GM18511 (cell line): ENCODE data around the gene HOXA6.

Experiments used
- ATAC-seq: cut with Tn5 transposase; IDR thresholded peaks from one replicate; pipeline ENCODE4 v1.9.1; 2021; ENCODE audit warnings: mild to moderate bottlenecking, moderate library complexity; ENCODE audit not compliant: unreplicated experiment

Gene HOXA6

GRCh38 chr7:27152816-27153442 lies 5.4 kb upstream of the HOXA6 start:
- no peak for ATAC-seq

DNA sequence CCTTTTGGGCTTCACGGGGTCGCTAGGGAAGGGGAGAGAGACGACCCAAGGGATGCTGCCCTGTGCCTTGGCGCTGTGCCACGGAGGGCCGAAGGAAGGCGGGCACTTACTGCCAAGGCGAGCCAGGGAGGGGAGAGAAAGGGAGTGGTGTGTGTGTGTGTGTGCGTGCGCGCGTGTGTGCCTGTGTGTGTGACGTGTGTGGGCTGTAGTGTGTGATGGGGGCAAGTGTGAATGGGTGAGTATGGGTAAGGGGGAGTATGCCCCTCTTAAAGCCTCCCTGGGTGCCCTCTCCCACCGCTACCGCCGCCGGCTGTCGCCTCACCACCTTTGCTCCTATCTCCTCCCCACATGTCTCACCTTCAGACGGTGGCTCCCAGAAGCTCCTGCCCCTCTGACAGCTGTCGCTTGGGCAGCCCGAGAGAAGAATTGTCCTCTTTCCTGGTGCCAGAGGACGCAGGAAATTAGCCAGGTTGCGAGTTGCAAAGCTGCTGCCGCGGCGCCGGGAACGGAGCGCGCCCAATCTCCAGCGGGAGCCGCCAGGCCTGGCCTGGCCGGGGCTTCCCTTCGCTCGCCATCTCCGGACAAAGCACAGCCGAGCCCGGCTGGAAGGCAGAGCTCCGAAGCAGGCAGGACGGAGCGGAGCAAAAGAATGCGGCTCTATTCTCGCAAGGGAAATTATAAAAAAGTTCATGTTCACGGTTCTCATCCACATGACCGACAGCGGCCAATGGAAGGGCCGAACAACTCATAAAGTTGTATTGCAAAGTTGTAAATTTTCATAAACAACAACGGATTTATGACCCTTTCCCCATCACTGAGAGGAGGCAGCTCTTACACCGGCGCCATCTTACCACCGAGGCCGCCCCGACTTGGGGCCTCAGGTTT lies 4.6 kb upstream of the HOXA6 start, which contains the start of gene HOXA3:
Gene HOXA3 (minus strand): TSS at position 653 of the 885 bp plus-strand sequence. CDS start 41,943 bp downstream, outside the sequence.
- ATAC-seq = no peak

DNA sequence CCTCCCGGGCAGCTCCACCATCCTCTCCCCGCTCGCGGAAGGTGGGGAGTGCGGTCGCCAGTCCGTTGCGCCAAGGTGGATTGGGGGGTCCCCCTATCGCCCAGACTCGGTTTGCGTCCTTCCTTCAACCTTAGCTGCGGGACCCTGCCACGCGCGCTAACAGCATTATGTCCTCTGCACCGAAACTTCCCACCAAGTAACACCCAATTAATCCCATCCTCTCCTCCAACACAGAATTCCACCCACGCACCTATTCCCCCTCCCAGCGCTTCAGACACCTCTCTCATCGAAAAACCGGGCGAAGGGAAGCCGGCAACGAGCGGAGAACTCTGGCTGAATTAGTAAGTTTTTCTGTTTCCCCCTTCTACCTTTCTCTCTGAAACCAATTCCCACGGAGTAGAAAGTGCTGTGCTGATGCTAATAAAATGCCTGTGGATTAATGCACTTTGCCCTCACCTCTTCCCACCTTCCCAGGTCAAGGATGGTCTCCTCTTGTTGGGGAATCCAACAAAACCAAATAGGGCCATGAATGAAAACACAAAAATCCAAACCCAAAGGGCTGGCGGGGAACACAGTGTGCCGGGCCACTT lies 3.9 kb upstream of the HOXA6 start:
- no peak for ATAC-seq

- ATAC-seq = peak; percentile 82
These were observed 3.2 kb upstream of the HOXA6 start for GRCh38 chr7:27150568-27151340.

DNA sequence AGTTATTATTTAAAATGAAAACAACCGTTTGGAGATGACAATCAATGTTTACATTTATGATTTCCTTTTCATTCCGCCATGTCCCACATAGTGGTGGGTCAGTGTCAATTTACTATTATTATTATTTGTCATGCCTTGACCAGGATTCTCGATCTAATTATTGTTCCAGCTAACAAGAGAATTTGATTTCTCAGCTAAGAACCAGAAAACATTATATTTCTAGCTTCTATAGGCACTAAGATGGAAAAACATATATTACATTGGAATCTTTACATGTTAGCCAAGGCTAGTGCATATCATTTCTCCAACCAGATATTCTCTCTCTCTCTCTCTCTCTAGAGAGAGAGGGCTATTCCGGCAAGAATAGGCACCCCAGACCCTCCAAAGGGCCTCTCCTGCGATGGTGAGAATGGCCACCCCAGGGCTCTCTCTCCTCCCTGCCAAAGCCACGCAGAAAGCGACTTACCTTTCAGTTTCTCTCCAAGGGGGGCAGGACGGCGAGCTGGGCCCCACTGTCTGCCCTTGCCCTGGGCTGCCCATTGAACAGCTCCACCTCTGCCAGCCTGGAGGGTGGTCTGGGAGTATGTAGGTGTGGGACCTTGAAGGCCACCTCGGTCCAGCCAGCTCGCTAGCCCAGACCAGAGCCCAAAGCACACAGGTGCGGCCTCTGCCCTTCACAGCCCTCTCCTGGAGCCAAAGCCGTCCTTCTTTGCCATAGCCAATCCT lies 2.4 kb upstream of the HOXA6 start:
- peak; percentile 11 for ATAC-seq

DNA sequence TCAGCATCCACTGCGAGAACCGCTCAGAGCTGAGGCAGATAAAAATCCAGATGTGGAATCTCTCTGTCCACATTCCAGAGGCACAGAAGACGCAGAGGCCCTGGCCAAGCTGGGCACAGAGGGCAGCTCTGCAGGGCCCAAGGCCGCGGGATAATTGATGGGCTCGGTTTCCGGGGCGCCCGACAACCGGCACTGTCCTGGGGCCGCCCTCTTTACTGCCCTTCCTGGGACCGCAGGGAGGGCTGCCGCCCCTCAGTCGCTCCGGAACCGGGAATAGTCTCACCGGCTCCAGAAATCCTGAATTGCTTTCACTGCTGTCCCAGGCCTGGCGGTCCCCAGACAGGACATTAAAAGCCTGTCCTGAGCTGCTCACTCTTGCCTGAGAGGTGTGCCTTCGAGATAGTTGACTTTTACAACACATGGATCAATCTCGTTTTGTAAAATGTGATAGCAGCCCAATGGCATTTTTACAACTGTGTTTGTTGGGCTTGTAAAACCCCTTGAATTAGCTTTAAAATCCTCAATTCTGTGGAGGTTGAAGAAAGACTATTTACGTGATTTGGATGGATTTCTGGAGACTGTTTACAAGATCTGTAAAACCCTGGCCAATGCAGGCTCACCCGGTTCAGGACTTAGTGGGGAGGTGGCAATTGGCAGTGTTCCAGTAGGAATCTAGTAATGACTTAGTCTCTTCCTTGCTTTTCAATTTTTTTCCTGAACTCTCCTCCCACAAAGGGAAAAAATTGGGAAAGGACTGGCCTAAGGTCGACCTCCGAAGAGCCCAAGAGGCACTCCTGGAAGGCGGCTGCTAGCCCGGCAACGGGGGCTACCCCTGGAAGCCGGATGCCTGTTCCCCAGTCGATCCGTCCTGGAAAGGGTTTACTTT lies 1.4 kb upstream of the HOXA6 start:
- ATAC-seq = no peak

DNA sequence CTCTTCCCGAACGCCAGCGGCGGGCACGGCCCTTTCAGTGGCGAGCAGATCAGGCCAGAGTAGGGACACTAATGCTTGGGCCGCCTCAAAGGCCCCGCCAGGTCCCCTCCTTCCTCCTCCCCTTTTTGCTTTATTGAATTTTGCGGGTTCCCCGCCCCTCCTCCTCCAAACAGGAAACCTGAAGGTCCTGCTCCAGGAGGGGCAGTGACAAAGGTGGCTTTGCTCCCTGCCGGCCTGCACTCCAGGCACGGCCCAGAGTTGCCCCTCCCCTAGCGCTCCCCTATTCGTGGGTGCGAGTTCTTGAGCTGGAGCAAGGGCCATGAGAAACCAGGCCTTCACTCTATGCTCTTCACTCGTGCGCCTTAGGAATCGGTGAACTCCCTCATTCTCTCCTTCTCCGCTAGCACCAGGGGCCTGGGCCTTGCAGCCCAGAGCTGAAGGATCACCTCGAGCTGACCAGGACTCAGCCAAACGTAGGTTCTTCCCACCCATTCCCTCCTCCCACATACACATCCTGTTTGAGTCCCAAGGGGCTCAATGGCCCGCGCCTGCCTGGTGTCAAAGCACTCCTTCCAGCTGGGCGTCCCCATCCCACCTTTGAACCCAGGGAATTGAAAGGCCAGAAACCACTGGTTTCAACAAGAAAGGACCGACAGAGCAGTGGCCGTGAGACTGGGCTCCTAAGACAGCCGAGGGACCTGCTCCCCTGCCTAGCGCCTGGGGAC lies 619 bp upstream of the HOXA6 start:
- no peak for ATAC-seq

DNA sequence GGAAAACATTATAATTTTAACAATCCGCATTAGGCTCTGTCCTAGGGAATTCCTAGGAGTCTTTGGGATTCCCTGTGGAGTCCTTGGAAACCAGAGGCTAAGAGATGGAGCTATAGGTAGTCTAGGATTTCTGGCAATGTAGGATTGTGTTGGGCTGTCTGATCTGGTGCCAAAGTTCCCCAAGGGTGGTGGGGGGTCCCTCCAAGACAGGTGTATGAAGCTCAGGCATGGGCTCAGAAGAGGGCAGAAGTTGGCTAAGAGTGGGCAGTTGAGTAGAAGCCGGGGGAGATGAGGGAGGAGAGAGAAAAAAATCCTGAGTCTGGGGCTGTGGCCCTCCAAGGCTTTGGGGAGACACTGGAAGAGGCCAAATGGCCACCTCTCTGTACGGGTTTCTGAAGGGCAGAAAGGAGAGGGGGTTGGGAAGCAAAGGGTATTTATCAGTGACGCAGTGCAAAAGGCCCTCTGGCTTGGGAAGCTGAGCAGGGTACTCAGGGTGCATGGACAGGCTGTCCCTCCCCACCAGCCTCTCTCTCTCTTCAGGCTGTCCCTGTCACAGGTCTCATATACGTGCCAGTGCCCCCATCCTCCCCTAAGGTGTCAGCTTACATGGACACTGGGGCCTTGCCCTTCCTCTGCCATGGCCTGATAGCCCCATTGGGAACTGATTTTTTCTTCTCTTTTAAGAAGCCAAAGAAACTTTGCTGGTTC lies 929 bp downstream of the HOXA6 start:
- ATAC-seq = no peak

DNA sequence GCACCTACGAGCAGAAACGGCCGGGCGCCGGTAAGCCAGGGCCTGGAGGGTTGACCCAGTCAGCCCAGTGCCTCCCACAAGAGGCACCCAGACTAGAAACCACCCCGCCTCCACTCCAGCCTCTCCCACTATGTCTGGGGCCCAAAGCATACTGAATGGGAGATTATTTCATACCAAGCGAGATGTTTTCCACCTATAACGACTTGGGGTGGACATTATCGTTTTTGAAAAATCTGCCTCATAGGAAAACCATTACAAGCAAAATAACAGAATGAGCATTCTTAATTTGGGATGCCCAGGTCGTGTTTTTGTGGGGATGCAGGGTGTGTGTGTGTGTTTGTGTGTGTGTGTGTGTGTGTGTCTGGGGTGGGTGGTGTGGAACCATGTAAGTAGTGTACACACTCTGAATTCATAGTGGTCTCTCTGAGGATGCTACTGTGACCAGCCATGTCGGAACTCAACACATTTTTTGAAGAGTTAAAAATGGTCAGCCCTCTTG lies 1.6 kb downstream of the HOXA6 start:
- ATAC-seq = no peak

DNA sequence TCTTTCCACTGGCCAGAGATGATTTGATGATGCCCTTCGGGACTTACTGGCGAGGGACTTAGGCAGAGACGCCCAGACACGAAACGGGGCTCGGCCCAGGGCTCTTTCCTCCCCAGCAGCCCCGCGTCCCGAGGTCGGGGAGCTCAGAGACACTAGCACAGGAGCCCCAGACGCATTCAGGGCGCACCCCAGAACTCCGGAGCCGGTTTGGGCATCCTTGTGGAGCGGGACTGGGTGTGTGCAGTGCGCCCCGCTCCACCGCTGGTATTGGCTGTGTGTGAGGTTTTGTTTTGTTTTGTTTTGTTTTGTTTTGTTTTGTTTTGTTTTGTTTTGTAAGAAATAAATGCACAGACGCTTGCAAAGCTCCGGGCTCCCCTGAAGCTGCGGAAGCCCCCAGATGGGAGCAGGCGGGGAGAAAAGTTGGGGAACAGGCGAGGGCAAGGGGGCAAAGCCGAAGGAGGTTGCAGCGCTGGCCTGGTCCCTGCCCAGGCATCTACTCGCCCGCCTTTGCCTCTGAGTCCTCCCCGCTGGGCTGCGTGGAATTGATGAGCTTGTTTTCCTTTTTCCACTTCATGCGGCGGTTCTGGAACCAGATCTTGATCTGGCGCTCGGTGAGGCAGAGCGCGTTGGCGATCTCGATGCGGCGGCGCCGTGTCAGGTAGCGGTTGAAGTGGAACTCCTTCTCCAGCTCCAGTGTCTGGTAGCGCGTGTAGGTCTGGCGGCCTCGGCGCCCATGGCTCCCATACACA lies 2.2 kb downstream of the HOXA6 start:
- no peak for ATAC-seq

DNA sequence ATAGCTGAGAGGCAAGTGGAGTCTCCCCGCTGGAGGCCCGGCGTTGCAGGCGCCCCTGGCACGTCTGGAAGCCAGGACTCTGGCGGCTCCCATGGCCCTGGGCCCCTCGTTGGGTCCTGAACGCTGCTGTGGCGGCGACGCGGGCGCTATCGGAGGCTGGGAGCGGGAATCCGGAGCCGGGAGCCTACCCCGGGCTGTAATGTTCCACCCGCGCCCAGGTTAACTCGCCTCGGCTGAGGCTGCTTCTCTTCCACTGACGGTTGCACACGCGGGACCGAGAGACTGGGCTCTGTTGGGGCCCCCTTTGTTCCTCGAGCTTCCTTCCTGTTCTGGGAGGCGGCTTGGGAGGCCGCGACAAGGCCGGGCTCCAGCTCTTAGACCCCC lies 2.8 kb downstream of the HOXA6 start:
- ATAC-seq = no peak

DNA sequence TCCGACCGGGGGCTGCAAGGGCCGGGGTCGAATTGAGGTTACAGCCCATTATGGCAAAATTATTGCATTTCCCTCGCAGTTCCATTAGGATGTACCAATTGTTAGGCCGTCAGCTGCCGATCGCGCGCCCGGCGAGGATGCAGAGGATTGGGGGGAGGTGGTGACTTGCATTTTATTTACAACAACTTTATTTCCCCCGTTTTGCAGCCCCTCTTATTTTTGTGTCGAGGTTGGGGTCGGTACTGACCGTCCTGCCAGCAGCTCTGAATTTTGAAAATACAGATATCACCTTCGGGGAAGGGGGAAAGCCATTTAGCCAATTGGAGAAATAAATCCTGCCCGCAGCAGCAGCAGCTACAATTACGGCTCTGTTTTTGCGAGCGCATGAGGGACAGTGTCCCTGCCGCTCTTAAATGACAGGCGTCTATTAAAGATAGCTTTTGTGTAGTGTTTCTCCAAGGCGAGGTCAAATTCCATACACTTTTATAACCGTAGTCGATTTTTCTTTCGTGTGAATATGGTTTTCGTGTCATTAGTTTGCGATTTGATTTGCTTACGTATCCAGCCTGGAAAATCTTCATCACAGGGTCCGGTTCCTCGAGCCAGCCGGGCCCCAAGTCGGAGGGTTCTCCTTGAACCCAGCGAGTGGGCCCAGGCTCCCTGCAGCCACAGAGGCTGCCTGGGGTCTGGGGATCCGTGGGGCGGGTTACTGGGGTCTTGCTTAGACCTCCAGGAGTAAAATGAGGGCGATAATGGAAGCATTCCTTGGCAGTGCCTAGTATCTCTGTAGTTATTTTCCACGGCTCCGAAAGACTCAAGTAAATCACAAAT lies 3.4 kb downstream of the HOXA6 start:
- ATAC-seq = no peak

- ATAC-seq = peak; percentile 71
These were observed 4.3 kb downstream of the HOXA6 start, which contains the start of gene HOXA5 for GRCh38 chr7:27143023-27143949. Gene HOXA5, minus strand, starts transcription at chr7:27143681. Its CDS starts 74 bp downstream, at chr7:27143607.

DNA sequence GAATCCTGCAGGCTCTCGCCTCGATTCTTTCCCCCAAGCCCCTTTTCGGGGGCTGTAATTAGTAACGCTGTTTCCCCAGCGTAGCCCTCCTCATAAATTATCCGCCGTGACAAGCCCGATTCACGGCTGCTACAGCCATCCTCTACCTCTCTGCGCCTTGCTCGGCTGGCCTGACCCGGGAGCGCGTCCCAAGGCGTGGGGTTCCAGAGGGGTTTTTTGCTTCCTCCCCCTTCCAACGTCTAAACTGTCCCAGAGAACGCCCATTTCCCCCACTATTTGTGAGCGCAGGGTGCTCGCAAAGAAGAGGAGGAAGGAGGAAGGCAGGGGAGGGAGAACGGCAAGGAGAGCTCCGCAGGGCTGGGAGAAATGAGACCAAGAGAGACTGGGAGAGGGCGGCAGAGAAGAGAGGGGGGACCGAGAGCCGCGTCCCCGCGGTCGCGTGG lies 5.0 kb downstream of the HOXA6 start:
- no peak for ATAC-seq

DNA sequence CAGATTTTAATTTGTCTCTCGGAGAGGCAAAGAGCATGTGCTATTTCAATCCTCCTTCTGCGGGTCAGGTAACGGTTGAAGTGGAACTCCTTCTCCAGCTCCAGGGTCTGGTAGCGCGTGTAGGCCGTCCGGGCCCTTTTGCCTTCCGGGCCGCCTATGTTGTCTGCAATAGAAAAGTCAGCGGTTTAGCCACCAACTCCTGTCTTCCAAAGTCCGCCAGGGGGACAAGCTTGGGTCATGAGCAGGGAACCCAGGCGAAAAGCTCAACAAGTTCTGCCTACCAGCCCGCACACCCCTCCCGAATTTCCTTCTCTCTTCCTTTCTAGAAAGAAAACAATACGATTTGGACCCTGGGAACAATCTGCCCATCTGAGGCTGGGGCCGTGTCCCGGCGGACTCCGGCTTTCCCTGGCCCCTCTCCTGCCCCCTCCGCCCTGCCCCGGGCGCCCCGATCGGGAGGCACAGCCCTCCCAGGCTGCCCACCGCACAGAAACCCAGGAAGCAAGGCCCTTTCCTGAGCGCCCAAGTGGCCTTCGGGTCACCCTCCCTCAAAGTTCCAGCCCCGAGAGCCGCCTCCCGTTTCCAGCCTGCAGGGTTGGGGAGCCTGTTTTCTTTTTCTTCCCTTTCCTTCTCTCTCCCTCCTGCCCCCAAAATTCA lies 5.5 kb downstream of the HOXA6 start:
- ATAC-seq = no peak
